HepG2 (cell line): Measurements from ENCODE around the gene DPEP3. TPM values are rescaled to one million over a fixed set of nuclear protein-coding genes. Genes with fewer than 3 reads are reported as not detected.
A peak's percentile ranks its signal among the peaks of the same experiment; 100 is the strongest.
"Not testable (repeated sequence)": the region's sequence is repeated elsewhere in the genome, so short reads cannot be mapped to it uniquely, and the experiment has no call there.

Experiments used
- ATAC-seq: fragments of 200-7000 bp; cut with Tn5 transposase; 3 replicates; pipeline ENCODE4 v1.9.1; 2020; ENCODE audit warnings: mild to moderate bottlenecking, moderate library complexity
- BruUV-seq: library from RNA; stranded (reverse); fragments of 400-500 nt; replicated peaks from 2 replicates; lab custom pipeline; 2021; lab: Mats Ljungman, UMichigan
- CTCF ChIA-PET: fragments of 300-600 bp; formaldehyde crosslinking; extraction: SDS; loops from one replicate; lab custom pipeline; 2021; ENCODE audit warnings: low total read pairs, inconsistent platforms, low intra/inter-chr PET ratio; lab: Yijun Ruan, JAX
- POLR2A ChIA-PET: fragments of 350-600 bp; sonication (Branson Sonifier 250); formaldehyde crosslinking; loops from one replicate; lab custom pipeline; 2020; ENCODE audit warnings: antibody characterized with exemption, inconsistent platforms; lab: Yijun Ruan, JAX
- DNase-seq: peaks from one replicate; pipeline ENCODE4 v3.0.0-alpha.2; 2015; ENCODE audit warnings: low spot score
- FAIRE-seq: peaks from 3 replicates; lab custom pipeline; 2011; peaks lifted over from hg19 to GRCh38; lab: Jason Lieb, UNC
- H2AFZ ChIP-seq: one replicate; pipeline ENCODE4 v1.6.1; 2011; ENCODE audit warnings: low read length, inconsistent platforms
- H3K27ac ChIP-seq: fragments of 300-600 bp; 3 replicates; pipeline ENCODE4 v1.8.0; 2011; ENCODE audit warnings: mixed run types, mild to moderate bottlenecking, mixed read lengths, low read length, inconsistent platforms; ENCODE audit not compliant: insufficient read depth; ENCODE audit errors: extremely low read length
- H3K27me3 ChIP-seq, 2 experiments: fragments of 200-600 bp in 1 of 2; 2 replicates in 1 of 2; 3 replicates in 1 of 2; pipeline versions ENCODE4 v1.6.0 to v1.8.0; 2011; ENCODE audit warnings: low read length in 2 of 2, mild to moderate bottlenecking in 2 of 2, moderate library complexity in 2 of 2, inconsistent platforms in 1 of 2; ENCODE audit not compliant: insufficient read depth in 2 of 2, control insufficient read depth in 1 of 2
- H3K36me3 ChIP-seq, 2 experiments: fragments of 200-600 bp in 1 of 2; replicated peaks in 1 of 2; 2 replicates in 1 of 2; 3 replicates in 1 of 2; pipeline versions ENCODE4 v1.5.1 to v1.8.0; 2011; ENCODE audit warnings: low read length in 2 of 2, inconsistent platforms in 1 of 2; ENCODE audit not compliant: insufficient read depth in 2 of 2, control insufficient read depth in 1 of 2
- H3K4me1 ChIP-seq: 2 replicates; pipeline ENCODE4 v1.5.1; 2012; ENCODE audit warnings: low read length, inconsistent platforms; ENCODE audit not compliant: insufficient read depth
- H3K4me2 ChIP-seq: 2 replicates; pipeline ENCODE4 v1.6.0; 2011; ENCODE audit warnings: low read depth, low read length, inconsistent platforms
- H3K4me3 ChIP-seq, 3 experiments: fragments of 200-600 bp in 1 of 3; sonication (generic), shearing (Covaris generic) in 1 of 3; replicated peaks in 1 of 3; 2 replicates each; pipeline ENCODE4 v1.5.1; 2011 to 2016; ENCODE audit warnings: low read length in 3 of 3, inconsistent platforms in 2 of 3, low read depth in 2 of 3, mild to moderate bottlenecking in 2 of 3, control low read depth in 1 of 3, mixed read lengths in 1 of 3; ENCODE audit not compliant: insufficient read depth in 1 of 3
- H3K79me2 ChIP-seq: one replicate; pipeline ENCODE4 v1.6.1; 2011; ENCODE audit warnings: low read length, inconsistent platforms; ENCODE audit not compliant: insufficient read depth
- H3K9ac ChIP-seq: 2 replicates; pipeline ENCODE4 v1.6.0; 2011; ENCODE audit warnings: mild to moderate bottlenecking, low read depth, low read length, inconsistent platforms; ENCODE audit not compliant: insufficient read depth
- H3K9me3 ChIP-seq: 2 replicates; pipeline ENCODE4 v1.5.1; 2012; ENCODE audit warnings: mild to moderate bottlenecking, low read length
- H4K20me1 ChIP-seq: 2 replicates; pipeline ENCODE4 v1.6.0; 2011; ENCODE audit warnings: inconsistent platforms, mild to moderate bottlenecking, low read length, moderate library complexity; ENCODE audit not compliant: insufficient read depth
- DNMT1 ChIP-seq: sonication (generic); formaldehyde crosslinking; IDR thresholded peaks from 2 replicates; pipeline ENCODE4 v1.5.1; 2020; ENCODE audit warnings: mild to moderate bottlenecking, missing genetic modification reagents
- GATAD1 ChIP-seq: IDR thresholded peaks from 2 replicates; pipeline ENCODE4 v1.6.1; 2016; ENCODE audit warnings: missing genetic modification reagents, missing compliant biosample characterization
- HNF1B ChIP-seq: sonication (generic); formaldehyde crosslinking; IDR thresholded peaks from 2 replicates; pipeline ENCODE4 v1.5.1; 2020; ENCODE audit warnings: mild to moderate bottlenecking, moderate library complexity, missing genetic modification reagents
- PRDM10 ChIP-seq: sonication (generic); formaldehyde crosslinking; IDR thresholded peaks from 2 replicates; pipeline ENCODE4 v1.4.0; 2020; ENCODE audit warnings: low read depth, missing genetic modification reagents
- SKI ChIP-seq: fragments of 450-650 bp; IDR thresholded peaks from one replicate; pipeline ENCODE4 v1.6.1; 2018; ENCODE audit warnings: mild to moderate bottlenecking; ENCODE audit not compliant: partially characterized antibody
- SOX5 ChIP-seq: IDR thresholded peaks from 2 replicates; pipeline ENCODE4 v1.6.1; 2016; ENCODE audit warnings: borderline replicate concordance
- TAF1 ChIP-seq: sonication (generic); formaldehyde crosslinking; IDR thresholded peaks from 2 replicates; pipeline ENCODE4 v1.4.0; 2020; ENCODE audit warnings: missing genetic modification reagents
- TP53 ChIP-seq: sonication (generic); formaldehyde crosslinking; conservative IDR thresholded peaks from 2 replicates; pipeline ENCODE4 v1.4.0; 2020; ENCODE audit warnings: missing genetic modification reagents
- ZFY ChIP-seq: sonication (generic); formaldehyde crosslinking; IDR thresholded peaks from 2 replicates; pipeline ENCODE4 v1.4.0; 2020; ENCODE audit warnings: missing genetic modification reagents
- ZNF33A ChIP-seq: sonication (generic); formaldehyde crosslinking; IDR thresholded peaks from 2 replicates; pipeline ENCODE4 v1.5.1; 2020; ENCODE audit warnings: missing genetic modification reagents, mild to moderate bottlenecking, moderate library complexity, borderline replicate concordance
- ZNF354B ChIP-seq: sonication (generic); formaldehyde crosslinking; IDR thresholded peaks from 2 replicates; pipeline ENCODE4 v1.8.0; 2022; ENCODE audit warnings: mild to moderate bottlenecking, missing genetic modification reagents
- WGBS: methylation state at CpG from one replicate; pipeline ENCODE4 v1.1.6; 2017; ENCODE audit warnings: low lambda C conversion rate; 5-methylcytosine and 5-hydroxymethylcytosine counted together
- in situ Hi-C: cut with HindIII; loops from 2 replicates; pipeline ENCODE4 v1.10.0; 2017; ENCODE audit warnings: low pct_unique_long_range_greater_than_20kb; ENCODE audit not compliant: extremely low pct_ligation_motif_present
- intact Hi-C: fragments of 100-400 bp; cut with micrococcal nuclease; formaldehyde crosslinking; loops from one replicate; pipeline ENCODE4 v1.10.0; 2022; ENCODE audit not compliant: unreplicated experiment
- polyA plus RNA-seq, 8 experiments: library from polyadenylated mRNA; depleted of rRNA in 3 of 8; stranded (reverse) in 7 of 8; unstranded in 1 of 8; fragments of >200 nt; fragmentation: Illumina TruSeq in 4 of 8; extraction: Trizol in 4 of 8; gene quantifications; 2 replicates each; pipeline versions ENCODE4 v1.2.1 to v1.2.3, GENCODE V29; 2011 to 2016; ENCODE audit warnings: low read depth in 4 of 8, missing spikeins in 1 of 8, mixed read lengths in 1 of 8; ENCODE audit not compliant: insufficient read depth in 1 of 8
- total RNA-seq, 5 experiments: library from RNA; depleted of rRNA; stranded (reverse); fragments of >200 nt; fragmentation: Illumina TruSeq; extraction: Trizol; gene quantifications; 2 replicates each; pipeline ENCODE4 v1.2.3, GENCODE V29; 2016; ENCODE audit warnings: low read depth in 1 of 5

The DPEP3 gene
- total and polyA plus RNA-seq, 2 of the 13 experiments (the other 11 are each of a cell fraction or from before 2014, with no cell fraction given): not detected

- WGBS: 75% methylated on average over 2 of the region's 2 CpGs
- in situ Hi-C loops (no loop called here), intact Hi-C loops (no loop called here)
- TF ChIP-seq ZNF354B (CRISPR knock-in tag) (0 out of 2 replicates have a peak, but pooled peaks have one; percentile 44), ZNF33A (no peak), ZFY (0 out of 2 replicates have a peak, but pooled peaks have one; percentile 20)
- DNase-seq: no peak
- H4K20me1 ChIP-seq: no peaks in the 10 kb centered on the region
- H3K4me1 ChIP-seq: peaks cover 40% of the 10 kb centered on the region
- no peaks in the 10 kb centered on the region for H3K79me2 ChIP-seq
- no peak for FAIRE-seq
- H3K27me3 ChIP-seq: no peaks in the 10 kb centered on the region
- CTCF ChIA-PET: no interaction called here
- no TSS peak for BruUV-seq
- H3K9me3 ChIP-seq: no peaks in the 10 kb centered on the region
- H3K9ac ChIP-seq: no peak overlapping the region
- ATAC-seq: peak; percentile 12
- H2AFZ ChIP-seq: no peak overlapping the region
- POLR2A ChIA-PET: no interaction called here
- no peak overlapping the region for H3K4me3 ChIP-seq
- H3K36me3 ChIP-seq: no peaks in the 10 kb centered on the region
- no peak overlapping the region for H3K27ac ChIP-seq
- peak overlapping the region; percentile 16; the same call in 1 of the 2 replicates for H3K4me2 ChIP-seq
These were observed 19.7 kb upstream of the DPEP3 start for GRCh38 chr16:67999985-68000384.

- POLR2A ChIA-PET: interaction anchor here (0.8 to 1.8 kb wide), 12 partner anchors 8 to 86 kb away, joined by 3 to 13 read pairs (median 4); partner anchors contain the start of genes DDX28, DUS2, LCAT and NFATC3
- Histone ChIP-seq H3K4me2 (peak within 1 kb of the TSS; percentile 16), H3K27ac (peak within 1 kb of the TSS; percentile 72), H3K9ac (peak within 1 kb of the TSS; percentile 31), H3K4me1 (peaks cover 41% of the 10 kb centered on the region)
- ATAC-seq (peak; percentile 67), DNase-seq (peak; percentile 74)
- FAIRE-seq, H4K20me1 ChIP-seq, H2AFZ ChIP-seq, H3K9me3 ChIP-seq, H3K4me3 ChIP-seq, intact Hi-C loops, in situ Hi-C loops, CTCF ChIA-PET, H3K27me3 ChIP-seq, H3K79me2 ChIP-seq, H3K36me3 ChIP-seq: not testable (repeated sequence)
- 57% methylated on average over 18 of the region's 18 CpGs for WGBS
- BruUV-seq: TSS peak; percentile 94
- TF ChIP-seq DNMT1 (CRISPR knock-in tag) (0 out of 2 replicates have a peak, but pooled peaks have one; percentile 5), TP53 (CRISPR knock-in tag) (0 out of 2 replicates have a peak, but pooled peaks have one; percentile 52), SKI (peak; percentile 54), PRDM10 (0 out of 2 replicates have a peak, but pooled peaks have one; percentile 20), SOX5 (CRISPR knock-in tag) (peak; percentile 15; the same call in 1 of the 2 replicates), TAF1 (CRISPR knock-in tag) (peak; percentile 39; the same call in 1 of the 2 replicates), HNF1B (CRISPR knock-in tag) (peak; percentile 67; the same call in 1 of the 2 replicates), GATAD1 (CRISPR knock-in tag) (peak; percentile 9; the same call in 1 of the 2 replicates)
These were observed 18.7 kb upstream of the DPEP3 start, which contains the start of gene DPEP2 for GRCh38 chr16:67998779-67999688. Gene DPEP2 (minus strand): TSS chr16:67999484. CDS start chr16:67993212, 6,272 bp downstream.
